Hematopoietic multipotent progenitor cell treated with erythropoietin and hydrocortisone succinate and interleukin-3 and kit ligand, for 17 days (in vitro differentiated cells): Measurements from ENCODE around the gene TLX3.
"Not testable (repeated sequence)": the region's sequence is repeated elsewhere in the genome, so short reads cannot be mapped to it uniquely, and the experiment has no call there.

Experiments
- DNase-seq: peaks from one replicate; pipeline ENCODE4 v3.0.0-alpha.2; 2015; ENCODE audit warnings: low spot score

The TLX3 gene

DNA sequence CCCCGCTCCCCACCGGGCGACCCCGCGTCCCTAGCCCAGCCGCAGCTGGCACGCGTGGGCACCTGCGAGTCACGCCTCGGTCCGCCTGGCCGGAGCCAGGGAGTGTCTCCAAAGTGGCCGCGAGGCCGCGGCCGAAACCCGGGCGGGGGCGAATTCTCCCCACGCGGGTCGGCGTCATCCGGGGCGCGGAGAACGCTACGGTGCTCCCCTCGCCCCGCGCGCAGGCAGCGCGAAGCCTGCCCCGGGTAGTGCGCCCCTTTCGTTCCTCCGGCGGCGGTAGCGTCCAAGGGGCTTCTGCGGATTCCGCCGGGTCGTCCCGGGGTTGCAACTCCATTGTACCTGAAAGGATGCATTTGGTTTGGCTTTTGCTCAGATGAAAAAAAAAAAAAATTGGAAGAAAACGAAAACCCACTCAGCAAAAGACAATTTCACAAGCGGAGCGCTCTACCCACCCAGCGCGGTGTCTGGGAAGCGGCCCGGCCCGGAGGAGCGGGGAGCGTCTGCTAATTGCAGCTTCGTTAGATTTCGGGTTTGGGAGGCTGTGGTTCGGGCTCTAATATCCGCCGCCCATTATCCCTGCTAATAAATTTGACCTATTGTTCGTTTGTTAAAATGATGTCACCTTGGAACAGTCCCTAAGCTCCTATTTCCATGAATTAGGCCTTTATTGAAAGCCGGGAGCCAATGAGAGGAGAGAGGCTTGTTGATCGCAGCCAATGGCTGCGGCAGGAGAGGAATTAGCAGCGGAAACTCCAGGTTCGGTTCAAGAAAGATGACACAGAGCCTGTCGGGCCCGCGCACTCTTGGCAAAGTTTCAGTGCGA, at the start of gene TLX3:
TSS of gene TLX3 (plus strand) at position 796 of the 823 bp plus-strand sequence. CDS start 118 bp downstream, outside the sequence.
- no peak for DNase-seq

DNA sequence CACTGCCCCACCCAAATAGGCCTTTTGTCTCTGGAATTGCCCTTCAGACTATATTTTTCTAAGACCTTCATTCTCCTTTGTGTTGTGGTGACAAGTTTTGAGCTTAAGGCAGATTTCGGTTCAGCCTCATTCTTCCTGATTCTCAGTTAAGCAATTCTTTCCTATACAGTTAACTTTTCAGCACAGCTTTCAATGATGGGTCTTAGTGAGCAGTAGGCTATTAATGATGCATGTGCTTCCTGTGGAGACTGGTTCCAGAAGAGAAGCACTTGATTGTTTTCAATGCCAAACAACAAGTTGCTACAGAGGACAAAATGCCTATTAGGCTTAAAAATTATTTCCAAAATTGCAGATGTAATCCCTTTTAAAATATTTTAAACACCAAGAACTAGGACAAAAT, 47.7 kb upstream of the TLX3 start:
- no peak for DNase-seq

DNA sequence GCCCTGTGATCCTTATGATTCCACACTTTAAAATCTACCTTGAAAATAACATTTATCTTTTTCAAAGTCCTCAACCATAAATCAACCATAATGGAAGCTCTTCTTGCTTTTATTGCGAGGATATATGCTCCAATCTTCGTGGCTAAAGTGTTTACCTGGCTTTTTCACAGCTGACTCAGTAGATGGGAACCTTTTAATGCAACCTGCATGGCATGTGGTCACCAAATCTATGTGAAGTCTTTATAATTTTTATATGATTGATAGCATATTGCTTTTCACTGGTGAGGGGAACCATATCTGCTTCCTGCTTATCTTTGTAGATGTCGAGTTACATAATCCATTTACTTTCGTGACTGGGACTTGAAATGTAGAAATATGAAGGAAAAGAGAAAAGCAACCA, 47.1 kb upstream of the TLX3 start:
- DNase-seq, result no peak

DNA sequence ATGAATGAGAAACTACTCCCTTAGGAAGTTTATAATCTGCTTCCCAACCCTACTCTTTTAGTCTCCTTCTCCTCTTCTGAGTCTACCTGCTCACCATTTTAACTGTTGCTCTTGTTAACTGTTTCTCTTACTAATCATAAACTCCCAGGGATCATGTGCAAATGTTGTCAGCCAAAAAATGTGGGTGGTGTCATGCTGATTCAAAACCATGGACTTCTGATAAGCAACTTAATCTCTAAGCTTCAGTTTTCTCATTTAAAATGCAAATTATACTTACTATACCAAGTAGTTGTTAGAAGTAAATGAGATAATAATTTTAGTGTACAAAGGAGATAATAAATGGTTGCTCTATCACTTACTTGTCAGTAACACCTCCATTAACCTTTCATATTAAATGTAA, 45.9 kb upstream of the TLX3 start:
- DNase-seq, result peak; percentile 26

DNA sequence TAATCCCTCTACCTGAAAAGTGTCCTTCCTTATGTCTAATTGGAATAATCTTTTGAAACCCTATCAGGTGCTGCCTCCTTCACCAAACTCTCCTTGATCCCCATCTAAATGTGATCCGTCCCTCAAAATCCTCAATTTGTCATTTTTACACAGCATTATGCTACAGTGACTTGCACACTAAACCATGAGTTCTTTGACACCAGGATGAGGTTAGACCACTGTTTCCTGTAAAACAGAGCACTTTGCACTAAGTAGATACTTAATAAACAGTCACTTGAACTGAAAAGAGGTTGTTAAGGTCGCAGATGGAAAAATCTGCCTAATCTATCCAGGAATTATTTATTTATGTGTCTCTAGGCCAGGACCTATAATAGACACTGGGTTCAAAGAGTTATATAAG, 44.2 kb upstream of the TLX3 start:
- no peak for DNase-seq

DNA sequence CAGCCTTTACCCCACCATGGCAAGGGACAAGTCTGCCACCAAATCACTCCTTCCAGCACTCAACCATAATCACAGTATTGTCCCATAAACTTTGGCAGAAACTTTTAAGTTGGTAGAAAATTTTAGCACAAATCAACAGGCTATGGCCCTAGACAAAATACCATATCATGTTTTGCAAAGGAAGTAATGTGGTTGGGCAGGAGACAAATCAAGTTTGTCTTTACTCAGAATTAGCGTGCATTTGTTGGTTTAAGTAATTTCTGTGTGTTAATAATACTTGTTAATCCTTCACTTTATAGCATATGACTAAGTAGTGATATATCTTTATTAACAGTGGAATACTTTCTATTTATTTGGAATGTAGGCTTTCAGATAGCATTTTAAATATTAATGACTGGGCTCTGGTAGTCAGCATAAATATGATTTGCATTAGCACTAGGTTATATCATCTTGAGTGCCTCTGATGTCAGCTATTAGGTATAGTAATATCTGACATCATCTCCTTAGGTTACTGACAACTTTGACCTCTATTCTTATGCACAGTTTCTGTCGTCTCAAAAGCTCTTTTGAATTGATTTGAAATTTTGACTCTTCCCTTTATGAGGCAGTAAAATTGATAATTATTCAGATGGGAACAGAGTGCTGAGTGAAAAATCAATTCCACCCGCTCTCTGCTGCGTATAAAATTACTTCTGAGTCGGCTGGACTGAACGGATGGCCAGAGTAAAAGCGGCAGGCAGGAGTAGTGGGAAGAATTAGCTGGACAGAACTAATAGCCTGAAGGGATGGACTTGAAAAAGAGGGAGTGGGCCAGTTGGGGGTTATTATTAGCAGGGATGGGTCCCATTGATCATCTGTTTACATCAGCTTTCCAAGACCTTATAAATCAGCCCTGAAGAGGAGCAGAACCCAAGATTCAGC, 40.1 kb upstream of the TLX3 start:
- DNase-seq, result no peak

DNA sequence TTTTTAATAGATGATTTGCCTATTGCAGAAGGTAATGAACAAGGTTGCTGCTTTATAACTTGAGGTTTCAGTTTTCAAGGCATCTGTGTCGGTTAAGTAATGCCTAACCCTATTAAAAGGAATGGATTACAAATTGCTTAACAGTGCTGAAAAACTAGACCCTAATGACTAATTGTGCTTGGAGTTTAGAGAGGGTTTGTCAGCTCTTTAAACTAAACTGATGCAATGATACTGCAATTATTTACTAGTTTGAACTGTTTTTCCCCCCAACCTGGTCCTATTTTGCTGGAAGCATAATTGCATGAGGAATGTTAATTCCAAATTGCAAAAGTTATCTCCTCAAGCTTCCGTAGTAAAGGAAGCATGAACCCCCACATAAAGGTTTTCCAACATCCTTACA, 39.3 kb upstream of the TLX3 start:
- DNase-seq, result no peak

DNA sequence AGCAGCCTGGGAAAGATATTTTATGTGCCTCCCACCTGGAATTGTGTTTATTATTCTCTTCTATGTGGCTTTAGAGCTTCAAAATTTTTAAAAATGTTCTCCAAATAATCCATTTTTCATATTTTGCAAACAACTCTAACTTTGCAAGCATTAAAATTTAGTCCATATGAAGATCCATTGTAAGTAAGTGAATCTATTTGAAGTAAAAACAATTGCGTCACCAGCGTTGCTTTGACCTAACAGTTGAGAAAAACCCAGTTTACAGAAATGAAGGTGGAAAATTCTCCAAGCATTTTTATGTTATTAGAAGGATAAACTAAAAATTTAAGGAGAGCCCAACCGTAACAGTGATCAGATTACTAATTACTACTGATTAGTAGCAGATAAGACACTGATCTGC, 38.9 kb upstream of the TLX3 start:
- DNase-seq, result no peak

DNA sequence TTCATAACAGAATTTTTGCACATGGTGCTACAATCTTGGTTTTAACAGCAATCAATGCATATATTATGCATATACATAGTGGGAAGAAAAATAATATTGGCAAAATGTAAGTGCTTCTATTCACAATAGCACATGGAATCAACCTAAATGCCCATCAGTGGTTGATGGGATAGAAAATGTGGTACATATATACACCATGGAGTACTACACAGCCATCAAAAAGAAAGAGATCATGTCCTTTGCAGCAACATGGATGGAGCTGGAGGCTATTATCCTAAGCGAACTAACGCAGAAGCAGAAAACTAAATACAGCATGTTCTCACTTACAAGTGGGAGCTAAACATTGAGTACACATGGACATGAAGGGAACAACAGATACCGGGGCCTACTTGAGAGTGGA, 37.2 kb upstream of the TLX3 start:
- DNase-seq, result no peak

DNA sequence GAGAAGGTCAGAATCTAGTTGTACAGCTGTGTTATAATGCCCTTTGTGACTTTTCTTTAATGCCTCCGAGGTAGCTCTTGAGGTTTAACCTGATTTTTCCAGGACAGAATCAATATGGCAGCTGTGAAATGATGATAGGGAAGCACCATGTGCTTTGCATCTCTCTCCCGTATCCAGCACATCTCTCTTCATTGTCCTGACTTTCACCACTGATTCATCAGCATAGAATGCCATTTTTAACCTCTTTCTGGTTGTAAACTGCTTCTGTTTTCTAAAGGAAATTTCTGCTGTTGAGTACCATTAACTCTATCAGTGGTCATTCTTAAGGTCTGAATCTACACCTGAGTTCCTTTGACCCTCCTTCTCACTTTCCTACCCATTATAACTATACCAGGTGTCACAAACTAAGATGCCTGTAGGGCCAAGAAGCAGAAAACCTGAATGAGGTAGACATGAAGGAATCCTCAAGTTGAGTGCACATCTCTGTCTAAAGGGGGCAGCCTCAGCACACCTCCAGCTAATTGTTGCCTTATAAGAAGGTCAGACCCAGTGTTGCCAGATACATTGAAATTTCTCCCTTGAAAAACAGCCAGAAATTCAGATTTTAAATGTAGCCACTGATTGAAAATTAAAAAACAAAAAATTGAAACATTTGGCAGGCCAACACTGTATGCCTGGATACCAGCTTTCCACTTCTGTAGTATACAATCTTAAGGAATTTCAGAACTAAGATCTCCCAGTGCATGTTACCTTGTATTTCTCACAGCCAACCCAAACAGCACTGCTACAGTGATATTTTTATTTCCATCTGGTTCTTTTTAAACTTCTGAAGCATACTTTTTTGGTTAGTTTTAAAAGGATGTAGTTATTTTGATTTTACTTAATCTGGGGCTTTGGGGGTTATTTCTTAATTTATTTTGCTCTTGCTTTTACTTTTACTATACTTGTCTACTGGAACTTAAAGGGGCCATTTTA, 35.8 kb upstream of the TLX3 start:
- no peak for DNase-seq

DNA sequence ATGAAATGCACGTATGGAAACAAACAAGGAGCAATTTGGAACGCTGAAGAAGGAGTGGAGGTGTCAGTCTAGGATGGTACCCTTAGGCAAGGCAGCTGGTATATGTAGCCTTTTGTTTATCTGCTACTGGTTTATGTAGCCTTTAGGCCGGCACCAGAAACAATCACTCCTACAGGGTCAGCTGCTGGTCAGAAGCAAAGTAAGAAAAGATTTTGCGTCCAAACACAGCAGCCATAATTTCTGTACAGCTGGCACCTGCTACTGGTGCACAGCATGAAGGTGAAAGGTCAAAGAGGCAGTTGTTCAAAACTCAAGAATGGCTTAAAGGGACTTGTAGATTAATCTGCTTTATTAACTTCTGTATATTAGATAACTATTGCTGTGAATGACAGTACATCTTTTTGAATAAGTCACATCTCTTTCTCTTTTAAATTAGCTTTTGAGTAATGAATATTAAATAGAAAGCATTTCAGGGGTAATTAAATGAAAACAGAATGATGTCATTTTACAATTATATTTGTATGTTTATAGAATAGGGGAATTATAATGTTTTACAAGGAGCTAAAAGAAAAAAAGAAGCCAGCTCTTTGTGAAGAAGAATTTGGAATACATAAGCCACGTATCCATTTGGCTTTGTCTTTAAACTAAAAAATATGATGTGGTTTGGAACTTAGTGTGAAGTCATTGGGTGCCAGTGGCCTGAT, 33.1 kb upstream of the TLX3 start:
- DNase-seq, result no peak

DNA sequence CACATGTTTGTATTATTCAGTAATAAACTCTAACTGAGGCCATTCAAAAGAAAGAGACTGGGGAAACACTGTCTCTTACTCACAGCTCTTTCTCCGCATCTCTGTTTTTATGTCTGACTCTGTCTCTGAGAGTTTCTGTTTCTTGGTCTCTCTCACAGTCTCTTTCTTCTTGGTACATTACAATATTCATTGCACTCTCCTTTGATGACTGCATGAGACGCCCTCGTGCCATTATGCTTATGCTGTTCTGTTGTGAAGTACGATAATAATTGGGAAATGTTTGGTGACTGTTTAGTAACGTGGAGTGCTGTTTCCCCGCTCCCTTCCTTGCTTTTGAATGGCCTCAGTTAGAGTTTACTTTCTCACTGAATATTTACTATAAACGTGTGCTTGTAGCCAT, 25.3 kb upstream of the TLX3 start:
- no peak for DNase-seq

DNA sequence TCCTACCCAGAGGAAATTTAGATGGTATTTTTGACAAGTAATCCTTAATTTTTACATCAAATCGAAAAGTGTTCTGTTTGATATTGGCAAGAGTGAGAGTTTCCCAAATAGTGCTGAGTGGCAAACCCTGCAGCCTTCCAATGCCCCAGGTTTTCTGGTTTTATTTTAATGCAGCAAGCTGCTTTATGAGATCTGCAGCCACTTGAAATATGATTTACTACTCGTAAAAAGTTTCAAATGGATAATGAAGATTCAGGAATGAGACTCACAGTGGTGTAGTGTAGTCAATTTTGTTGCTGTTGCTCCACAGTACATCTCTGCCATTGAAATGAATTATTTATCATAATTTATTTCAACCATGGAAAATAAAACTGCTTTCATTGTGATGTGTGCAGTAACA, 23.6 kb upstream of the TLX3 start:
- no peak for DNase-seq

DNA sequence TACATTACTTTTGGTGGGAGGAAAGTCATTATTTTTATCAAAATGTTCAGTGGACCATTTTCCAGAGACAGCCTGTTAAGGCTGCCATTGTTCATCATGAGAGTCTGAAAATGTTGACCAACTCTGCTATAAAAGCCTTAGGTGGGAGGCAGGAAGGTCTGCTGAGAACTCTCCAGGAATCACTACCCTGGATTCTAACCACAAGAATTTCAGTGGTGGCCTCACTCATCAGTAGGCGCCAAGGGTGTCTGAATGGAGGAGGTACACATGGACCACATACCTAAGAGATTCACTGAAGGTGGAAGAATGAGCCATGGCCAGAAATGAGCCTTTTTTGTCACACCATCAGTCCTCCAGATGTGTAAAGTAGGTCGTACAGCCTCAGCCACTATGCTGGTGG, 21.0 kb upstream of the TLX3 start:
- DNase-seq, result no peak

DNA sequence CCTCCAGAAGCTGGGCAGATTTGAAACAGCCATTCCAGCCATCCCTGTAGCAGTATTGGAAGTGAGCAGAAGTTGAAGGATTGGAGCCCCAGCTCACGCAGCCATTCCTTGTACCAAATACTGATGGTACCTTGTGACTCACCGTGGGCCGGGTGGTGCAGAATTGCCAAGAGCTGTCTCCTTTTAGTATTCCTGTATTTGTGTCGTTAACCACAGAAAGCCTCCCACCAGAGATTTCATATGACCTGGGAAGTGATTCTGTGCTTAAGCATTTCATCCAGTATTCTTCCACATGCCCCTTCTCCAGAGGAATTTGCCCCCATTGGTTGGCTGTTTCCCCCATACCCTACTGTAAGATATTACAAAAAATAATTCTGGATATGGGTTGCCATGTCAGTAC, 17.7 kb upstream of the TLX3 start:
- DNase-seq, result no peak

DNA sequence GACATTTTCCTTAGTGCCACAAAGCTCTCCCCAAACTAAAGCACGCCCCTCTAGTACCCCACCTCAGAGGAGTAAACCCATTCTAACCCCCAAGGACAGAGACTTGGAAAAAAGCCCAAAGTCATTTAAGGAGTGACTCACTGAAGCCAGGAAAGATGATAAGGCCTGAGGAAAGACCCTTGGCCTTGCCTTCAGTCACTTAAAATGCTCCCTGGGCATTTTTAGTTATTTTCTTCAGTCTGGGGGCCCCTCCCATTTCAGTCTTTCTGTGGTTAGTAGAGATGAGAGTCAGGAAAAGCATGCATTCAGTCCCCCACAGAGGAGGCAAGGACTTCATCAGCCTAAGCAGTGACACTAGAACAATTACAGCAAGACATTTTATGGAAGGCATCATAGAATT, 13.7 kb upstream of the TLX3 start:
- DNase-seq, result no peak

DNA sequence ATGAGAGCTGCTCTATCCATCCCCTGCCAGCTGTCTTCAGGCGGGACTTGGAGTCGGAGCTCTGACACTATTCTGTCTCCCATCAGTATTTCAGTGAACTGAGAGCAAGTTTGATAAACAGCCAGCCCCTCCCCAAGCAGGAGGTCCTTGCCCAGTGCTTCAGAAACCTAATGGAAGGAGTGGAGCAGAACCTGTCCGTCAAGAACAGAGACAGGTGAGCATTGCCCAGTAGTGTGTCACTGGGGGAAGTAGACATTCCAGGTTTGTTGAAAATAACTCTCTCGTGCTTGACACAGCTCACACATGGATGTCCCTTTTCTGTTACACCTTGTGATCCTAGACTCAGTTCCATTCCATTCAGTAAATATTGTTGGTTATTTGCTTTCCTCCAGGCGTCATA, 13.2 kb upstream of the TLX3 start:
- no peak for DNase-seq

DNA sequence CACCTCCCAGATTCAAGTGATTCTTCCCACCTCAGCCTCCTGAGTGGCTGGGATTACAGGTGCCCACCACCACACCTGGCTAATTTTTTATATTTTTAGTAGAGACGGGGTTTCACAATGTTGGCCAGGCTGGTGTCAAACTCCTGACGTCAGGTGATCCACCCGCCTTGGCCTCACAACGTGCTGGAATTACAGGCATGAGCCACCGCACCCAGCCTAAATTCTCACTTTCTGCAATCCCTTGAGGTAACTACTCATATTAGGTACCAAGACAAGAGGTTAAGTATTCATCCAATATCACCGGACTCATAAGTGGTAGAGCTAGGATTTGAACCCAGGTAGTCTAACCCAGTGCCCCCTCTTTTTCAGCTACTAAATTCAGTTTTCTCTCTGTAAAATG, 11.1 kb upstream of the TLX3 start:
- DNase-seq, result not testable (repeated sequence)

DNA sequence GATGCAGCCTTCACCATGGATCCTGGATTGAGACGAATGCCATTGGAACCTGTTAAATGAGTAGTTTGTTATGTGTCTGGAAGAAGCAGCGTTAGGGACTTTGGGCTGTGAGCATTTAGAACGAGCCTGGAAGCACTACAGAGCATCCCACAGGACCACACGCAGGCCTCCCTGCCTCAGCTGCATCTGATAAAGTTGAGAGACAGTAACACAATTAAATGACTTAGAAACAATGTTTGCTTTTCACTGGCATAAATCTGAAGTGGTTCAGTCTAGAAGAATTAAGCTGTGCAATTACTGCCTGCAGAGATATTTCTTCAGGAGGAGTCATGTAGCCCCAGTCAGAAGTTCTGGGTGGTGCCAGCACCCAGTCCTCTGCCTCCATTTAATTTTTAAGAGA, 9.8 kb upstream of the TLX3 start:
- DNase-seq, result no peak

DNA sequence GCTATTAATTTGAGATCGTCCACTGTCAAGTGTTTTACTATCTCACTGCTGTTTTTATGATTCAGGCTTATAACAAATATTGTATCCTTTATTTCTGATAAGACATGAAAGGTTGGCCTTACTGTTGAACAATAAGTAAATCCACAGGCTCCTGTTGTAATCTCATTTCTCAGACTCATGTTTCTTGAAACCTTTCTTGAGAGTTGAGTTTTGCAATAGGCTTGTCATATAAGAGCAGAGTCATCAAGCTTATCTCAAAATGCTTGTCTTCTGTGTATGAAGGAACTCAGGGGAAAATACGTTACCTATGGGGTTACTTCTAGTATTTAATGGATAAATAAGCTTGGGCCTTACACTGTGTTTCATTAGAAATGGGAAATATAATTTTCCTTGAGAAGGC, 9.2 kb upstream of the TLX3 start:
- DNase-seq, result no peak

DNA sequence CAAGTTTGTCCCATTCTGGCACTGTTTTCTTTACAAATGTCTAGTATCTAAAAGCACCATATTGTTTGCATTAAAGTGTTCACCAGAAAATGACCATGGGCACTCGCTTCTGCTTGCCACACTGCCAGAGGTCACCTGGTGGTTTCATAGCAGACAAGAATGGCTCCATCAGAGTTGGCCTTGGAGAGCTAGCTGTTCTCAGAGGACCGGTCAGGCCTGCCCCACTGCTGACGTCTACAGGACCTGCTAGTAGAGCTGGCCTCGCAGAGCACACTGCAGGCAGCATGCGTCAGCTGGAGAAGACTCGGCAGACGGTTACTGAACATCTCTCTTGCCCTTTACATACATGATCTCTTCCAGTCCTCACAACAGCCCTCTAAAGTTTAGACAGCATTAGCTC, 8.7 kb upstream of the TLX3 start:
- no peak for DNase-seq

DNA sequence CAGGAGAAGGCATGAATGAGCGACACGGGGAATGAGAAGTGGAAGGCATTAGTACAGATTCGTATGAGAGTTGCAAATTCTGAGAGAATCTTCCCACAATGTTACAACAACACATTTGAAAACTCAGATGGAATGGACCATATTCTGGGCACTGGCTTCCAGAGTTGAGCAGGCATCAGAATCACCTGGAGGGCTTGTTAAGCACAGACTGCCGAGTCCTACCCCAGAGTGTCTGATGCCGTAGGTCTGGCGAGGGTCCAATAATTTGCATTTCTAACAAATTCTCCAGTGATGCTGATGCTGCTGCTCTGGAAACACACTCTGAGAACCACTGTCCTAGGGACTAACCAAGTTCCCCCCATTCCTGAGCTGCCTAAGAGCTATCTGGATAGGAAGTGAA, 2.9 kb upstream of the TLX3 start:
- DNase-seq, result no peak
